B cell (primary cell): Measurements from ENCODE around the gene PELI1. TPM values are rescaled to one million over a fixed set of nuclear protein-coding genes. Genes with fewer than 3 reads are reported as not detected.

Experiments used
- polyA plus RNA-seq: library from polyadenylated mRNA; depleted of rRNA; stranded (reverse); fragments of >200 nt; gene quantifications from 2 replicates; pipeline ENCODE4 v1.2.3, GENCODE V29; 2012
- total RNA-seq, 2 donors: library from RNA; stranded (reverse); fragments of 120-200 nt in 1 of 2; gene quantifications; 1 replicate in 1 of 2; 2 replicates in 1 of 2; pipeline versions ENCODE4 v1.2.3 to v1.2.4, GENCODE V29; 2013 to 2022

The PELI1 gene
- total and polyA plus RNA-seq, 2 donors (not counting 1 experiment from before 2014, with no cell fraction given) = 45.3 to 115 TPM

Other genes starting within 250 kb of the PELI1 start
- 13.2 and 14.4 TPM in 2 replicates for gene VPS54, start 125.0 kb downstream of the PELI1 start, total RNA-seq
- gene VPS54, start 125.0 kb downstream of the PELI1 start, polyA plus RNA-seq = 6.2 and 9.6 TPM in 2 replicates